PC-9 (cell line): ENCODE data around the gene CPVL. TPM values are rescaled to one million over a fixed set of nuclear protein-coding genes. Genes with fewer than 3 reads are reported as not detected.

Source experiments
- Bru-seq: library from RNA; stranded (reverse); fragments of 400-500 nt; gene quantifications from one replicate; lab custom pipeline; 2021; lab: Mats Ljungman, UMichigan
- BruChase-seq, 2 experiments: library from RNA; stranded (reverse); fragments of 400-500 nt; gene quantifications; one replicate each; lab custom pipeline; 2021; lab: Mats Ljungman, UMichigan
- BruUV-seq: library from RNA; stranded (reverse); fragments of 400-500 nt; replicated peaks from 2 replicates; lab custom pipeline; 2021; lab: Mats Ljungman, UMichigan
- CTCF ChIA-PET: fragments of 300-600 bp; sonication (Branson Sonifier 250); formaldehyde crosslinking; loops from one replicate; lab custom pipeline; 2022; ENCODE audit warnings: antibody characterized with exemption; lab: Charles Lee
- POLR2A ChIA-PET: fragments of 300-600 bp; sonication (Branson Sonifier 250); formaldehyde crosslinking; loops from one replicate; lab custom pipeline; 2022; ENCODE audit warnings: antibody characterized with exemption; ENCODE audit not compliant: unreplicated experiment; lab: Charles Lee
- DNase-seq, 2 experiments: peaks; one replicate each; pipeline versions ENCODE4 v3.0.0 to v3.0.0-alpha.2; 2015 to 2022; ENCODE audit warnings: mixed read lengths in 1 of 2
- H2AFZ ChIP-seq: fragments of 200-600 bp; sonication (generic); 2 replicates; pipeline ENCODE4 v1.8.1; 2017; ENCODE audit warnings: antibody characterized with exemption
- H3F3A ChIP-seq: fragments of 200-600 bp; sonication (generic); 2 replicates; pipeline ENCODE4 v1.8.1; 2017; ENCODE audit warnings: antibody characterized with exemption, mild to moderate bottlenecking, low read depth; ENCODE audit not compliant: insufficient read depth
- H3K27ac ChIP-seq: fragments of 200-600 bp; sonication (generic); 2 replicates; pipeline ENCODE4 v1.6.1; 2016; ENCODE audit warnings: mixed run types
- H3K27me3 ChIP-seq: fragments of 200-600 bp; sonication (generic); 2 replicates; pipeline ENCODE4 v1.6.1; 2016; ENCODE audit warnings: low read depth, mixed run types; ENCODE audit not compliant: insufficient read depth
- H3K36me3 ChIP-seq: fragments of 200-600 bp; sonication (generic); 2 replicates; pipeline ENCODE4 v1.6.1; 2016; ENCODE audit warnings: low read depth, mixed run types
- H3K4me1 ChIP-seq: fragments of 200-600 bp; sonication (generic); replicated peaks from 2 replicates; pipeline ENCODE4 v1.6.1; 2016; ENCODE audit warnings: mixed run types; ENCODE audit not compliant: insufficient read depth
- H3K4me2 ChIP-seq: fragments of 200-600 bp; sonication (generic); 2 replicates; pipeline ENCODE4 v1.6.1; 2017; ENCODE audit warnings: mixed run types
- H3K4me3 ChIP-seq: fragments of 200-600 bp; sonication (generic); 2 replicates; pipeline ENCODE4 v1.6.1; 2016; ENCODE audit warnings: mixed run types
- H3K79me2 ChIP-seq: fragments of 200-600 bp; sonication (generic); 2 replicates; pipeline ENCODE4 v1.6.1; 2017; ENCODE audit warnings: low read depth, mixed run types
- H3K9me2 ChIP-seq: fragments of 200-600 bp; sonication (generic); 2 replicates; pipeline ENCODE4 v1.8.1; 2017; ENCODE audit warnings: mild to moderate bottlenecking; ENCODE audit not compliant: insufficient read depth
- H3K9me3 ChIP-seq: fragments of 200-600 bp; sonication (generic); 2 replicates; pipeline ENCODE4 v1.8.1; 2016; ENCODE audit warnings: low read depth; ENCODE audit not compliant: insufficient read depth
- H4K20me1 ChIP-seq: fragments of 200-600 bp; sonication (generic); 2 replicates; pipeline ENCODE4 v1.8.1; 2017; ENCODE audit not compliant: insufficient read depth
- EZH2 ChIP-seq: fragments of 200-600 bp; sonication (generic); IDR thresholded peaks from 2 replicates; pipeline ENCODE4 v1.8.0; 2017; ENCODE audit warnings: antibody characterized with exemption, low read depth
- intact Hi-C: fragments of 100-400 bp; cut with micrococcal nuclease; formaldehyde crosslinking; loops from one replicate; pipeline ENCODE4 v1.10.0; 2022; ENCODE audit not compliant: unreplicated experiment
- long read RNA-seq: library from polyadenylated mRNA; stranded (forward); transcript quantifications from one replicate; pipeline ENCODE4 v2.0.0, GENCODE V29; 2022
- total RNA-seq: library from RNA; stranded (reverse); gene quantifications from 2 replicates; pipeline ENCODE4 v1.2.3, GENCODE V29; 2021
- TF ChIP-seq, protein P1 (sequence below): fragments of 200-600 bp; sonication (generic); conservative IDR thresholded peaks from 2 replicates; pipeline ENCODE4 v1.6.1; 2017; ENCODE audit warnings: mixed run types, antibody characterized with exemption, mild to moderate bottlenecking, moderate library complexity

Gene CPVL
- total RNA-seq (0.28 TPM in 1 of 2 replicates, not detected in the other), Bru-seq, nascent RNA (percentile 10 among the genes with signal in this experiment), BruChase-seq, experiment 1, labeled RNA remaining after a 2-hour chase (percentile 3 among the genes with signal in this experiment), BruChase-seq, experiment 2, labeled RNA remaining after a 6-hour chase (percentile 2 among the genes with signal in this experiment)
- long read RNA-seq, partial matches to known transcripts: 1 of 1 reads
- long read RNA-seq, other reads (novel, unspliced or antisense): 0 of 1 reads

DNA sequence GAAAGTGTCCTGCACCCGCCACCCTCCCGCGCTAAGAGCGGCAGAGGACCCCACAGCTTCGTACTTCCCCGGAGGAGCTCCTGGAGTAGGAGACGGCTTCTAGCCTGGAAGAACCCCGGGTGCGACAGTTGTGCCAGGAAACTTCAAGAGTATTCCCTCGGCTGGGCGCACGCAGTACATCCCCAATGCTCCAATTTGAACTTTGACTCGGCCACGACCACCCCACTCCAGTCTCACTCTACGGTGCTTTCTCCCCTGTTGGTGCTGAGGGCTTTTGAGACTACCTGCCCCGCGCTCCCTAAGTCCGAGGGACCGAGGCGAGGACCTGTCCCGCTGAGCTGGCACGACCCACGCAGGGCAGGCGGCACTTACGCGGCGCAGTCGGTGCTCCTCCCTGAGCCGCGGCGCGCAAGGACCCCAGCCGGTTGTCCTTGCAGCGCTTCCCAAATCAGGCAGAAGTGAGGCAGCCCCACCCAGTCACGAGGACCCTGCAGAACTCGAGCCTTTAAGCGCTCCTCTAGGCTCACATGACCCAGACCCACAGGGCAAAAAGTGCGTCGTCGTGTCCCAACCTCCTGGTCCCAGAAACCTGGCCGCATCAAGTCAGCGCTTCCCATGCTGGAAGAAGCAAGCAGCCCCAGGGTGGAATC lies at the start of gene CPVL:
TSS of gene CPVL (minus strand) at position 481 of the 650 bp plus-strand sequence. CDS start 25,476 bp downstream, outside the sequence.
- no peak within 1 kb of the TSS for H3K27ac ChIP-seq
- H3K4me2 ChIP-seq: peak within 1 kb of the TSS; percentile 28
- CTCF ChIA-PET: no interaction called here
- no peak within 1 kb of the TSS for H3K4me3 ChIP-seq
- POLR2A ChIA-PET: no interaction called here
- H2AFZ ChIP-seq: no peak within 1 kb of the TSS
- peaks cover 4% of the 10 kb centered on the region; the same call in 1 of the 2 replicates for H3F3A ChIP-seq
- no peaks in the 10 kb centered on the region for H3K9me2 ChIP-seq
- H3K79me2 ChIP-seq: no peaks in the 10 kb centered on the region
- peaks cover 2% of the 10 kb centered on the region for H3K4me1 ChIP-seq
- no peaks in the 10 kb centered on the region for H4K20me1 ChIP-seq
- peaks cover 7% of the 10 kb centered on the region; the same call in 1 of the 2 replicates for H3K27me3 ChIP-seq
- TF ChIP-seq, protein P1, sequence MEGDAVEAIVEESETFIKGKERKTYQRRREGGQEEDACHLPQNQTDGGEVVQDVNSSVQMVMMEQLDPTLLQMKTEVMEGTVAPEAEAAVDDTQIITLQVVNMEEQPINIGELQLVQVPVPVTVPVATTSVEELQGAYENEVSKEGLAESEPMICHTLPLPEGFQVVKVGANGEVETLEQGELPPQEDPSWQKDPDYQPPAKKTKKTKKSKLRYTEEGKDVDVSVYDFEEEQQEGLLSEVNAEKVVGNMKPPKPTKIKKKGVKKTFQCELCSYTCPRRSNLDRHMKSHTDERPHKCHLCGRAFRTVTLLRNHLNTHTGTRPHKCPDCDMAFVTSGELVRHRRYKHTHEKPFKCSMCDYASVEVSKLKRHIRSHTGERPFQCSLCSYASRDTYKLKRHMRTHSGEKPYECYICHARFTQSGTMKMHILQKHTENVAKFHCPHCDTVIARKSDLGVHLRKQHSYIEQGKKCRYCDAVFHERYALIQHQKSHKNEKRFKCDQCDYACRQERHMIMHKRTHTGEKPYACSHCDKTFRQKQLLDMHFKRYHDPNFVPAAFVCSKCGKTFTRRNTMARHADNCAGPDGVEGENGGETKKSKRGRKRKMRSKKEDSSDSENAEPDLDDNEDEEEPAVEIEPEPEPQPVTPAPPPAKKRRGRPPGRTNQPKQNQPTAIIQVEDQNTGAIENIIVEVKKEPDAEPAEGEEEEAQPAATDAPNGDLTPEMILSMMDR: no peak
- TF ChIP-seq EZH2: no peak
- no peaks in the 10 kb centered on the region for H3K36me3 ChIP-seq
- BruUV-seq: no TSS peak
- intact Hi-C loops: no loop called here
- no peaks in the 10 kb centered on the region for H3K9me3 ChIP-seq
- DNase-seq: no peak

DNA sequence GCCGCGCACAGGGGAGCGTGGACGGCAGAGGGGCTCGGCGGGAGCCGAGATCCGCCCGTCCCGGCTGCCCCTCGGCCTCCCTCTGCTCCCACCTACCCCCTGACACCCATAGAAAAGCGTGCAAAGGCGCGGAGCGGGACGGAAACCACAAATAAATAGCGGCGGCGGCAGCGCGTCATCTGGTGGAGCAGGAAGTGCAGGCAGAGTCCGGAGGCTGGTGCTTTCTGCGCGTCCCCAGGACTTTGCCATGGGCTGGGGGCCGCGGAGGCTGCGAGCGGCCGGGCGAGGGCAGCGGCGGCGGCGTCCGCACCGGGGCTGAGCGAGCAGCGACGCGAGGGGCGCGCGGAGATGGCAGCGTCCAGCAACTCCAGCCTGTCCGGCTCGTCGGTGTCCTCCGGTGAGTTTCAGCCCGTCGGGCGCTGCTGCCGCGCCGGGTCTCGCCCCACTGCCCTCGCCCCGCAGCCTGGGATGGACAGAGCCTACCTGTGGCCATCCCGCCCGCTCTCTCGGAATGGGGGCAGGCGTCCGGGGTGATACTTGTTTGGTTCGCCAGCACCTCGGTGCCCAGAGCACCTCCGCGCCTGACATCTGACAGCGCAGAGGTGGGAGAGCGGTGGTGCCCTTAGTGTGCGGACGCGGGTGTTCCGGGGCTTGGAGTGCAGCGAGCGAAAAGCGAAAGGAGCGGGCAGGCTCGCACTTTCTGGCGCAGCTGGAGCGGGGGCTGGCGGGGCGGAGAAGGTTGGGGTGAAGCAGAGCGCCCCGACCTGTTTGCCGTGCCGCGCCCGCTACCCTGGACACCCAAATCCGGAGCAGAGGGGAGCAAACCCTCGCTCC lies 48.5 kb upstream of the CPVL start, which contains the start of gene CHN2:
TSS of gene CHN2 (plus strand) at position 182 of the 834 bp plus-strand sequence.
- H3K27me3 ChIP-seq: no peaks in the 10 kb centered on the region
- CTCF ChIA-PET: no interaction called here
- H3K9me3 ChIP-seq: no peaks in the 10 kb centered on the region
- no peak for DNase-seq
- BruUV-seq: no TSS peak
- no peaks in the 10 kb centered on the region for H3K79me2 ChIP-seq
- intact Hi-C loops: no loop called here
- POLR2A ChIA-PET: no interaction called here
- peak within 1 kb of the TSS; percentile 47; the same call in 1 of the 2 replicates for H3K4me3 ChIP-seq
- H4K20me1 ChIP-seq: no peaks in the 10 kb centered on the region
- peaks cover 46% of the 10 kb centered on the region for H3K4me1 ChIP-seq
- H3K27ac ChIP-seq: no peak within 1 kb of the TSS
- TF ChIP-seq, protein P1: no peak
- no peak for TF ChIP-seq EZH2
- H3K36me3 ChIP-seq: no peaks in the 10 kb centered on the region
- H3F3A ChIP-seq: peaks cover 29% of the 10 kb centered on the region
- H3K4me2 ChIP-seq: peak within 1 kb of the TSS; percentile 51
- peak within 1 kb of the TSS; percentile 20; the same call in 1 of the 2 replicates for H2AFZ ChIP-seq
- H3K9me2 ChIP-seq: no peaks in the 10 kb centered on the region

GRCh38 chr7:29194206-29194593 lies 47.9 kb upstream of the CPVL start:
- intact Hi-C loops: no loop called here
- DNase-seq: no peak
- Histone ChIP-seq H3K4me1 (peaks cover 52% of the 10 kb centered on the region), H3K27ac (no peak overlapping the region), H3K27me3 (no peaks in the 10 kb centered on the region), H3K4me2 (peak overlapping the region; percentile 51; the same call in 1 of the 2 replicates), H3K36me3 (no peaks in the 10 kb centered on the region), H3F3A (peaks cover 35% of the 10 kb centered on the region), H3K79me2 (no peaks in the 10 kb centered on the region), H2AFZ (no peak overlapping the region), H4K20me1 (no peaks in the 10 kb centered on the region), H3K4me3 (peak overlapping the region; percentile 47; the same call in 1 of the 2 replicates), H3K9me2 (no peaks in the 10 kb centered on the region), H3K9me3 (no peaks in the 10 kb centered on the region)
- ChIA-PET CTCF (no interaction called here), POLR2A (no interaction called here)
- no TSS peak for BruUV-seq
- TF ChIP-seq, protein P1: no peak
- TF ChIP-seq EZH2: no peak
